ENCODE measurements around the gene NDUFAF3. TPM values are rescaled to one million over a fixed set of nuclear protein-coding genes. Genes with fewer than 3 reads are reported as not detected.

The NDUFAF3 gene
- total RNA-seq, 1 experiment from 2014 or later, result 36.8 TPM

- no peak for TF ChIP-seq ZNF281 (CRISPR knock-in tag; IDR thresholded peaks at IDR 0.05)
- no peak for TF ChIP-seq ETV6 (CRISPR knock-in tag; IDR thresholded peaks at IDR 0.05)
- peak; percentile 3; the same call in 1 of the 2 replicates for TF ChIP-seq EMX1 (CRISPR knock-in tag; IDR thresholded peaks at IDR 0.05)
- no peak for TF ChIP-seq ZBTB43 (CRISPR knock-in tag; IDR thresholded peaks at IDR 0.05)
- peak; percentile 18; the same call in 1 of the 2 replicates for TF ChIP-seq ATF1 (CRISPR knock-in tag; IDR thresholded peaks at IDR 0.05)
Measured at GRCh38 chr3:49017229-49017970, 4.5 kb upstream of the NDUFAF3 start (continued).

GRCh38 chr3:49017971-49018706, 3.8 kb upstream of the NDUFAF3 start, which contains the start of gene DALRD3:
Gene DALRD3, minus strand, starts transcription at chr3:49018580. Its CDS starts 16 bp downstream, at chr3:49018564.
- Mint-ChIP-seq H3K9me3 (no peaks in the 10 kb centered on the region), H3K27ac (peak within 1 kb of the TSS; percentile 92), H3K4me3 (peak within 1 kb of the TSS; percentile 92), H3K27me3 (ENCODE audit: low read depth) (no peaks in the 10 kb centered on the region), H3K36me3 (peaks cover 32% of the 10 kb centered on the region), H3K4me1 (peaks cover 23% of the 10 kb centered on the region)
- CTCF ChIA-PET, result interaction anchor here (0.5 to 8.2 kb wide), 3 partner anchors 11 to 574 kb away, joined by 3 to 101 read pairs (median 21); partner anchors contain the start of genes P4HTM and WDR6
- peak; percentile 78 for DNase-seq (ENCODE audit: low spot score)
- ATAC-seq, result peak; percentile 5
- POLR2A ChIA-PET, result interaction anchor here (0.5 to 3.6 kb wide), 6 partner anchors 11 to 75 kb away, joined by 3 to 40 read pairs (median 6); partner anchors contain the start of genes IMPDH2, P4HTM and WDR6
- TF ChIP-seq ARID4B (CRISPR knock-in tag; IDR thresholded peaks at IDR 0.05; ENCODE audit: borderline replicate concordance) (peak; percentile 62), ERG (CRISPR knock-in tag; IDR thresholded peaks at IDR 0.05) (no peak), KAT7 (CRISPR knock-in tag; IDR thresholded peaks at IDR 0.05; ENCODE audit: borderline replicate concordance) (peak; percentile 88; the same call in 1 of the 2 replicates), FOXP1 (CRISPR knock-in tag; IDR thresholded peaks at IDR 0.05; ENCODE audit: borderline replicate concordance) (no peak; the same call in 1 of the 2 replicates), TEAD1 (CRISPR knock-in tag; IDR thresholded peaks at IDR 0.05) (0 out of 2 replicates have a peak, but pooled peaks have one; percentile 53), CREM (CRISPR knock-in tag; IDR thresholded peaks at IDR 0.05) (peak; percentile 73; the same call in 1 of the 2 replicates), ATF2 (CRISPR knock-in tag; IDR thresholded peaks at IDR 0.05; ENCODE audit: borderline replicate concordance, low read depth) (no peak), ZBTB21 (CRISPR knock-in tag; IDR thresholded peaks at IDR 0.05; ENCODE audit: borderline replicate concordance) (0 out of 2 replicates have a peak, but pooled peaks have one; percentile 51), SMAD4 (CRISPR knock-in tag; IDR thresholded peaks at IDR 0.05) (no peak), MAX (CRISPR knock-in tag; IDR thresholded peaks at IDR 0.05) (peak; percentile 72), ZNF532 (CRISPR knock-in tag; IDR thresholded peaks at IDR 0.05; ENCODE audit: borderline replicate concordance) (no peak)
